K562 (cell line): ENCODE results near the gene SPRYD3. TPM values are rescaled to one million over a fixed set of nuclear protein-coding genes. Genes with fewer than 3 reads are reported as not detected.

ENCODE experiments used
- ATAC-seq: fragments of 200-7000 bp; cut with Tn5 transposase; 3 replicates; pipeline ENCODE4 v1.9.1; 2020; ENCODE audit warnings: moderate library complexity
- BruUV-seq: library from RNA; stranded (reverse); fragments of 400-500 nt; replicated peaks from 2 replicates; lab custom pipeline; 2021; lab: Mats Ljungman, UMichigan
- CTCF ChIA-PET: fragments of 300-600 bp; formaldehyde crosslinking; extraction: SDS; loops from one replicate; lab custom pipeline; 2021; ENCODE audit warnings: low intra/inter-chr PET ratio; lab: Yijun Ruan, JAX
- POLR2A ChIA-PET: fragments of 300-600, 350-650 bp; sonication (Branson Sonifier 250); formaldehyde crosslinking; extraction: SDS; loops from one replicate; lab custom pipeline; 2021; ENCODE audit warnings: antibody characterized with exemption, inconsistent platforms; lab: Yijun Ruan, JAX
- DNase-seq, 4 experiments: peaks; one replicate each; pipeline versions ENCODE4 v3.0.0 to v3.0.0-alpha.2; 2011 to 2018; ENCODE audit warnings: low spot score in 3 of 4, mixed read lengths in 3 of 4; ENCODE audit errors: extremely low read depth in 1 of 4
- FAIRE-seq: peaks from 2 replicates; lab custom pipeline; 2011; peaks lifted over from hg19 to GRCh38; lab: Jason Lieb, UNC
- H2AFZ ChIP-seq: 2 replicates; pipeline ENCODE4 v1.6.0; 2011; ENCODE audit warnings: low read depth, low read length, control low read depth, inconsistent platforms
- H3K27ac ChIP-seq: fragments of 200-600 bp; 3 replicates; pipeline ENCODE4 v1.8.0; 2011; ENCODE audit warnings: low read depth, mild to moderate bottlenecking, control low read depth, inconsistent platforms, low read length, moderate library complexity, mixed read lengths; ENCODE audit errors: extremely low read depth
- H3K27me3 ChIP-seq, 2 experiments: fragments of 300-600 bp in 1 of 2; 2 replicates in 1 of 2; 3 replicates in 1 of 2; pipeline versions ENCODE4 v1.6.0 to v1.8.0; 2011; ENCODE audit warnings: inconsistent platforms in 2 of 2, low read length in 2 of 2, mild to moderate bottlenecking in 1 of 2, mixed read lengths in 1 of 2, moderate library complexity in 1 of 2; ENCODE audit not compliant: control insufficient read depth in 2 of 2, insufficient read depth in 2 of 2
- H3K36me3 ChIP-seq: fragments of 300-600 bp; 3 replicates; pipeline ENCODE4 v1.8.0; 2011; ENCODE audit warnings: mild to moderate bottlenecking, low read length, inconsistent platforms; ENCODE audit not compliant: control insufficient read depth, insufficient read depth
- H3K4me1 ChIP-seq, 2 experiments: fragments of 200-600 bp in 1 of 2; replicated peaks in 1 of 2; 2 replicates in 1 of 2; 3 replicates in 1 of 2; pipeline versions ENCODE4 v1.5.1 to v1.8.0; 2011; ENCODE audit warnings: inconsistent platforms in 2 of 2, low read length in 2 of 2, mild to moderate bottlenecking in 1 of 2, mixed read lengths in 1 of 2, moderate library complexity in 1 of 2; ENCODE audit not compliant: control insufficient read depth in 2 of 2, insufficient read depth in 2 of 2
- H3K4me2 ChIP-seq: 2 replicates; pipeline ENCODE4 v1.6.1; 2011; ENCODE audit warnings: low read length, control low read depth, inconsistent platforms, mixed read lengths; ENCODE audit not compliant: insufficient read depth
- H3K4me3 ChIP-seq: fragments of 200-600 bp; sonication (generic), shearing (Covaris generic); 2 replicates; pipeline ENCODE4 v1.5.1; 2016; ENCODE audit warnings: control low read depth, inconsistent platforms
- H3K79me2 ChIP-seq: fragments of 200-600 bp; 3 replicates; pipeline ENCODE4 v1.8.0; 2011; ENCODE audit warnings: low read length, inconsistent platforms; ENCODE audit not compliant: control insufficient read depth, insufficient read depth
- H3K9ac ChIP-seq, 2 experiments: 2 replicates each; pipeline versions ENCODE4 v1.6.0 to v1.6.1; 2011; ENCODE audit warnings: low read depth in 2 of 2, low read length in 2 of 2, control low read depth in 1 of 2, inconsistent platforms in 1 of 2, mild to moderate bottlenecking in 1 of 2, mixed read lengths in 1 of 2; ENCODE audit not compliant: insufficient read depth in 1 of 2
- H3K9me1 ChIP-seq: one replicate; pipeline ENCODE4 v1.6.0; 2011; ENCODE audit warnings: inconsistent platforms, mild to moderate bottlenecking, low read length, moderate library complexity; ENCODE audit not compliant: control insufficient read depth, insufficient read depth
- H3K9me3 ChIP-seq: replicated peaks from 2 replicates; pipeline ENCODE4 v1.5.1; 2011; ENCODE audit warnings: low read depth, low read length, inconsistent platforms; ENCODE audit not compliant: control insufficient read depth, insufficient read depth
- H4K20me1 ChIP-seq: replicated peaks from 2 replicates; pipeline ENCODE4 v1.6.1; 2011; ENCODE audit warnings: low read length, inconsistent platforms, mixed read lengths; ENCODE audit not compliant: control insufficient read depth, insufficient read depth
- ELF4 ChIP-seq: fragments of 450-650 bp; formaldehyde crosslinking; IDR thresholded peaks from 2 replicates; pipeline ENCODE4 v1.4.0; 2022; ENCODE audit warnings: missing genetic modification characterization
- ELK3 ChIP-seq: fragments of 450-650 bp; formaldehyde crosslinking; IDR thresholded peaks from 2 replicates; pipeline ENCODE4 v1.4.0; 2020; ENCODE audit warnings: mild to moderate bottlenecking
- GTF2B ChIP-seq: IDR thresholded peaks from 2 replicates; pipeline ENCODE4 v1.6.1; 2011; ENCODE audit not compliant: insufficient read length; ENCODE audit errors: extremely low read depth
- NFIC ChIP-seq: fragments of 450-650 bp; IDR thresholded peaks from 2 replicates; pipeline ENCODE4 v1.6.1; 2017; ENCODE audit warnings: mild to moderate bottlenecking, inconsistent platforms
- RCOR1 ChIP-seq, 2 experiments: IDR thresholded peaks; 2 replicates each; pipeline ENCODE4 v1.6.1; 2012; ENCODE audit warnings: low read depth in 2 of 2, low read length in 2 of 2, borderline replicate concordance in 1 of 2, improper control_type of control experiment in 1 of 2
- ZNF507 ChIP-seq: conservative IDR thresholded peaks from 2 replicates; pipeline ENCODE4 v1.6.1; 2017; ENCODE audit warnings: missing genetic modification characterization, missing compliant biosample characterization
- WGBS: fragments of 100-300 bp; shearing (Covaris generic); methylation state at CpG from one replicate; pipeline ENCODE4 v1.1.6; 2016; ENCODE audit warnings: low coverage, mixed read lengths; ENCODE audit not compliant: insufficient coverage; ENCODE audit errors: missing lambda C conversion rate; 5-methylcytosine and 5-hydroxymethylcytosine counted together
- in situ Hi-C: fragments of 300-500 bp; cut with MboI; formaldehyde crosslinking; loops from 4 replicates; pipeline ENCODE4 v1.15.0; 2018; ENCODE audit warnings: inconsistent platforms, mixed read lengths
- intact Hi-C: fragments of 100-400 bp; cut with micrococcal nuclease; formaldehyde crosslinking; loops from 2 replicates; pipeline ENCODE4 v1.14.2; 2022
- polyA plus RNA-seq, 8 experiments: library from polyadenylated mRNA; depleted of rRNA in 4 of 8; stranded (reverse) in 5 of 8; unstranded in 3 of 8; fragments of >200 nt; fragmentation: Nextera tagmentation in 2 of 8; fragmentation: Illumina TruSeq in 1 of 8; extraction: Ambion mirVana in 2 of 8; extraction: Trizol in 1 of 8; gene quantifications; 2 replicates each; pipeline versions ENCODE4 v1.2.1 to v1.2.3, GENCODE V29; 2011 to 2014; ENCODE audit warnings: inconsistent platforms in 1 of 8, missing spikeins in 1 of 8
- total RNA-seq, 7 experiments: library from RNA; depleted of rRNA in 6 of 7; stranded (reverse); fragments of >200 nt in 6 of 7; fragmentation: Illumina TruSeq in 2 of 7; extraction: Trizol in 2 of 7; gene quantifications; 2 replicates each; pipeline versions ENCODE4 v1.2.1 to v1.2.3, GENCODE V29; 2011 to 2021; ENCODE audit warnings: low replicate concordance in 1 of 7

SPRYD3 gene
- total and polyA plus RNA-seq, 9 of the 15 experiments (the other 6 are each of a cell fraction or from before 2014, with no cell fraction given): 1.5 to 13.6 (median 7.6) TPM

GRCh38 chr12:53120685-53121525 lies 41.7 kb upstream of the SPRYD3 start:
- no peak overlapping the region for H3K27ac ChIP-seq
- no peaks in the 10 kb centered on the region for H3K36me3 ChIP-seq
- no peak overlapping the region for H3K4me3 ChIP-seq
- DNase-seq (peak in 3 of 4 experiments; percentile 24 to 35 (median 29)), ATAC-seq (peak; percentile 61), FAIRE-seq (no peak)
- TF ChIP-seq ELF4 (CRISPR knock-in tag) (no peak), RCOR1 (IDR thresholded peaks at IDR 0.05; ENCODE audit: borderline replicate concordance in 1 of 2, low read depth in 2 of 2, low read length in 2 of 2) (peak in 1 of 2 experiments; percentile 51; a peak in 1 of 4 replicates), GTF2B (no peak), ELK3 (CRISPR knock-in tag) (no peak), NFIC (peak; percentile 56), ZNF507 (tag) (no peak)
- H3K27me3 ChIP-seq: no peaks in the 10 kb centered on the region
- intact Hi-C loops: no loop called here
- no peaks in the 10 kb centered on the region for H4K20me1 ChIP-seq
- no TSS peak for BruUV-seq
- WGBS: 40% methylated on average over 12 of the region's 12 CpGs
- POLR2A ChIA-PET: no interaction called here
- in situ Hi-C loops: no loop called here
- H3K9me3 ChIP-seq: no peaks in the 10 kb centered on the region
- H3K4me2 ChIP-seq: no peak overlapping the region
- H2AFZ ChIP-seq: no peak overlapping the region
- no peaks in the 10 kb centered on the region for H3K9me1 ChIP-seq
- peaks cover 2 to 9% of the 10 kb centered on the region in 2 experiments; a peak in 3 of 5 replicates for H3K4me1 ChIP-seq
- H3K79me2 ChIP-seq: no peaks in the 10 kb centered on the region
- CTCF ChIA-PET: no interaction called here
- H3K9ac ChIP-seq: peak overlapping the region in 1 of 2 experiments; percentile 67; a peak in 1 of 4 replicates
